Suppressor macrophage treated with lipopolysaccharide for 1 hour (primary cell): ENCODE measurements around the gene CD34.

ENCODE experiments used
- DNase-seq, 3 donors: peaks; one replicate each; pipeline ENCODE4 v3.0.0-alpha.2; 2020 to 2022

The CD34 gene

DNA sequence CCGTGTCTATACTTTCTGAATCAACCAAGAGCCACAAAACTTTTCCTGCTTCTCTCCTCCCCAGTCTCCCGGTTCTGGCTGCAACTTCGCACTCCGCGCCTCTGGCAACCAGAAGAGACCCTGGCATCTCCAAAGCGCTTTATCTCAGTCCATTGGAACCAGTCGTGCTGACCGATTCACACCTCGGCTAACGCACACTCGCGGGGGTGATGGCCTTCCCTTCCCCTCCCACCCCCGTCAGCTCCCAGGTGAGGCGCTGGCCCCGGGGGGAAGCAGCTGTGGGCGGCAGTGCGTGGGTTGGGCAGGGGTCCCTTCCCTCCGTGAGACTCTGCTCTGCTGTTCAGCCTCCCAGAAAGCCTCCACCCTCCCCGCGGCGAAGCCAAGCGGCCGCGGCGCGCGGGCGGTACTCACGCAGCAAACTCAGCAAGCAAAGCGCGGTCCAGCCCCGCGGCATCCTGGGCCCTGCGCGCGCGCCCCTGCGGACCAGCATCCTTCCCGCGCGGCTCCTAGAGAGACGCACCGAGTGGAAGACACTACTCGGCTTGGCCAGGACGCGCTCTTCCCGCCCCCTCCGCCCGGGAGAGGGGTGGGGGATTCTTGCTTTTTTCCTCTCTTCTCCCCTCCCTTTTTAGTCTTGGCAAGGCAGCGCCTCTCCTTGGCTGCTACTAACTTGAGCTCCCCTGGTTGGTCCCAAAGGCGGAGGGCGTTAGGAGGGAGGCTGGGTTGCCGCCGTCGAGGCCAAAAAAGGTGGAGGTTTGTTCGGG lies at the start of gene CD34:
CD34 (minus strand) TSS at position 535 of the 764 bp plus-strand sequence; CDS start at position 490, 45 bp downstream.
- peak in 1 of 3 donors; percentile 40 for DNase-seq

GRCh38 chr1:207960346-207960745 lies 49.4 kb upstream of the CD34 start:
- no peak for DNase-seq

- DNase-seq: no peak
Measured at GRCh38 chr1:207959910-207960309, 49.0 kb upstream of the CD34 start.

GRCh38 chr1:207959141-207959825 lies 48.4 kb upstream of the CD34 start:
- DNase-seq: peak; percentile 62 to 80 (median 64)

- DNase-seq: no peak
Measured at GRCh38 chr1:207958376-207959139, 47.6 kb upstream of the CD34 start.

GRCh38 chr1:207956986-207957385 lies 46.1 kb upstream of the CD34 start:
- DNase-seq: no peak

DNA sequence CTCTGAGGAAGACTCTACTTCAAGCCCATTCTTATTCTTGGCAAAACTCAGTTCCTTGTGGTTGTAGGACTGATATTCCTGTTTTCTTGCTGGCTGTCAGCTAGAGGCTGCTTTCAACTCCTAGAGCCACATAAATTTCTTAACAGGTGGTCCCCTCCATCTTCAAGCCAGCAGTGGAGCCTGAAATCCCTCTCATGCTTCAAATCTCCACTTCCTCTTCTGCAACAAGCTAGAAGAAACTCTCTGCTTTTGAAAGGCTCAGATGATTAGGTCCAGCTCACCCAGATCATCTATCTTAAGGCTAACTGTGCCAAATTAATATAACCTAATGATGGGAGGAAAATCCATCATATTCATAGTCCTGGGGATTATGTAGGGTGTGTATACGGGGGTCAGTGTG lies 43.2 kb upstream of the CD34 start:
- DNase-seq: no peak

DNA sequence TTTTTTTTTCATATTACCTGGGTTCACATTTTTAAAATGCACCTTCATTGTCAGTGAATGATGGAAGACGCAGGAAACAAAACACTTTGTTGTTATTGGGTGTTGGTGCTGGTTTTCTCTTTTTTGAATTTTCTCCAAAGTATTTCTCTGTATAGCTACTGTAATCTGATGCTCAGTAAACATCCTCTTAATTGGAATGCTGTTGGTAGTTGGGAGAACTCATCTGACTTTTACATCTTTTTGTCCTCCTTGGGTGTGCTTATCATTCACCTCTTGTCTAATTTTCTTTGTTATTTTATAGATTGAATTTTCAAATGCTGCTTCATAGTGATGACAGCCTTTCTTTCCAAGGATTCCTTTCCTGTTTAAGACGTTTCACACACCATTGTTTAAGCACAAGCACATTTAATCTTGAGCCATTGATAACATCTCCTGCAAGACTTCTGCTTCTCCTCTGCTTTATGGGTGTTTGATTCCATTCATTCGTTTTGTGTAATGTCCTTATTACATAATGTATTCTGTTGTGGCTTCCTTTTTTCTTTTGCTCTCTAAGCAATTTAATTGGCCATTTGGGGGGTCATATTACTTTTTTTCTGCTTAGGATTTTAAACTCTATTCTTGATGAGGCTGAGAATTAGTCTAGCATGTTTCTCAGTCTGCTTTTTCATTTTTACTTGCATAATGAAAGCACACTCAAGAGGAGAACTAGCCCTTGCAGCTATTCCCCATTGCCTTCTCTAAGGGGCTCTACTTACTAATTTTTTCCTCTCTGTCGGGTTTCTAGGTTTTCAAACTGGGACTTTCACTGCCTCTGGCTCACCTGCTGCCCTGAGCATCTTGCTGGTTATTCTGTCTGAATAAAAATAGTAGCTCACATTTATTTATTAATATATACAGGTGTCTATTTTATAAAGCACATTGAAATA lies 42.0 kb upstream of the CD34 start:
- no peak for DNase-seq

GRCh38 chr1:207951652-207952051 lies 40.7 kb upstream of the CD34 start:
- DNase-seq: no peak

- DNase-seq: no peak
Measured at GRCh38 chr1:207950750-207951149, 39.8 kb upstream of the CD34 start.

GRCh38 chr1:207949571-207950195 lies 38.8 kb upstream of the CD34 start:
- no peak for DNase-seq

GRCh38 chr1:207948536-207949250 lies 37.8 kb upstream of the CD34 start:
- no peak for DNase-seq

- no peak for DNase-seq
Measured at GRCh38 chr1:207946756-207947155, 35.8 kb upstream of the CD34 start.

- no peak for DNase-seq
Measured at GRCh38 chr1:207944571-207944970, 33.6 kb upstream of the CD34 start.

DNA sequence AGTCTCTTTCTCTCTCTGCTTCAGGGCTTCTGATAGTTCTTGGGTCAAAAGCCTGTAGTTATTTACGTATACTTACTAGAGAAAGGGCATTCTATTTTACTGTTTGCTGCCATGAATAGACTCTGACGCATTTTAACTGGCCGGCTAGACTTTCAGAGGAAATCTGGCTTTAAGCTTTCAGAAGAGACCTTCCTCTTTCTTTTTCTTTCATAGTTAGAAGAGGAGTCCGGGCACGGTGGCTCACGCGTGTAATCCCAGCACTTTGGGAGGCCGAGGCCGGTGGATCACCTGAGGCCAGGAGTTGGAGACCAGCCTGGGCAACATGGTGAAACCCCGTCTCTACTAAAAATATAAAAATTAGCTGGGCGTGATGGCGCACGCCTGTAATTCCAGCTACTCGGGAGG lies 31.4 kb upstream of the CD34 start:
- peak; percentile 59 to 75 (median 73) for DNase-seq

DNA sequence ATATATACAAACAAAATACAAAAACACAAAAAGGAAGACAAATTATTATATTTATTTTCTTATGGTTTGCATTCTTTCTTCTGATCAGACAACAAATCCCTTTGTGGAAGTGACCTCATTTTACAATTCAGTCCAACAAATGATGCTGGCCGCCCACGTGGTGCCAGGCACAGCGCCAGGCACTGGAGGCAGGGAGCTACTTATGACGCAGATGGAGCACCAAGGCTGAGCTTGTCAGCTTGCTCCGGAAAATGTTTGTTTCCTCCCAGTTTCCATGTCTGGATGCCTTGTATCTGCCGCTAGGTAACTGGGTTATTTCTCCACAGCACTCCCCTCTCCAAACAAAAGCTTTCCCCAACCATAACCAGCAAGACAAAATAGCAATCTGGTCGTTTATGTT lies 30.7 kb upstream of the CD34 start:
- DNase-seq: peak; percentile 55 to 71 (median 66)

DNA sequence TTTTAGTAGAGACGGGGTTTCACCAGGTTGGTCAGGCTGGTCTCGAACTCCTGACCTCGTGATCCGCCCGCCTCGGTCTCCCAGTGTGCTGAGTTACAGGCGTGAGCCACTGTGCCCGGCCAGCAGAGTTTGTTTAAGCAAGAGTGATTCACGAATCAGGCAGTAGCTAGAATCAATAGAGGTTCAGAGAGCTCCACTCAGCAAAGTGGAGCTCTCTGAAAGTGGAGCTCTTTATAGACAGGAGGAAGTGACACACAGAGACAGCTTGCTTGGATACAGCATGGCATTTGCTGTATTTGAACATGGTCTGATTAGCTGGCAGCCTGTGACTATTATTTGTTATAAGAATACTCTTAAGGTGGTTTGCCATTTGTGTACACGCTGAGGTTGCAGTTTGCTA lies 27.1 kb upstream of the CD34 start:
- no peak for DNase-seq

DNA sequence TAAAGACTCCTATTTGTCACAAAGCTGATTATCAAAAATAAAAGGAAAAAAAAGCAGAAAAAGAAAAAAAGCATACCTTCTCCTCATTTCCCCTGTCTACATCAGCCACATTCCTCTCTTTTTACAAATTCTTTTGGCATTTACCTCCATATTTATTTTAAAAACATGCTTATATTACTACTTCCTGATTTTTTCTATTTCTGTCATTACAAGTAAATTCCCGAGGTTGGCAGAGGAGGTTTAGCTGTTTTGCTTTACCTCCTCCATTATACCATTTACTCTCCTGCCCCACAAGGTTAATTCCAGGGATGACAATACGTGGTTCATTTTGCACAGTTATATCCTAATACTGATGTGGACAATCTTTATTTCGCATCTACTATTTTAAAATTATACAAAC lies 26.3 kb upstream of the CD34 start:
- DNase-seq: no peak

DNA sequence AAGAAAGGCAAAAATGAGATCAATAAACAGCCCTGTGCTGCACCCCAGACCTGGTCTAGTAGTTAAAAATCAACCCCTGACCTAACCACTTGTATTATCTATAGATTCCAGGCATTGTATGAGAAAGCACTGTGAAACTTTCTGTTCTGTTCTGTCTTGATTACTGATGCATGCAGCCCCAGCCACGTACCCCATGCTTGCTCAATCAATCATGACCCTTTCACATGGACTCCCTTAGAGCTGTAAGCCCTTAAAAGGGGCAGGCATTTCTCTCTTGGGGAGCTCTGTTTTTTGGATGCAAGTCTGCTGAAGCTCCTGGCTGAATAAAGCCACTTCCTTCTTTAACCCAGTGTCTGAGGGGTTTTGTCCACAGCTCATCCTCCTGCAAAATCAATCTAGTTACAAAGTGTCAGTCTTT lies 24.2 kb upstream of the CD34 start:
- DNase-seq: no peak

GRCh38 chr1:207933205-207933800 lies 22.4 kb upstream of the CD34 start:
- DNase-seq: no peak

DNA sequence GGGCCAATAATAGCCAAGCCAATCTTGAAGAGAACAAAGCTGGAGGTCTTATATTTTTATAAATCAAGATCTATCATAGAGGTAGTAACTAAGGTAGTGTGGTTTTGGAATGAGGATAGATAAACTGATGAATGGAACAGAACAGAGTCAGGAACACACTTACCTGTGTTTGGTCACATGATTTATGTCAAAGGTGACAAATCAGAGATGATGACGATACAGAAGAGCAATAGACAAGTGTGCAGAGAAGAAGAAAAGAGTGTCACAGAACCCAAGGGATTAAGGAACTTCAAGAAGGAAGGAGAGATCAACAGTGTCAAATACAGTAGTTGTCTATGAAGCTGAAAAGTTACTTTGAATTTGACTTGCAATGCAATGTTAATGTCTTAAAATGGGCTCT lies 16.1 kb upstream of the CD34 start:
- DNase-seq: no peak
